HPDE6-E6E7 (cell line): ENCODE measurements around the gene ARSG.

ENCODE experiments used
- DNase-seq: peaks from one replicate; pipeline ENCODE4 v3.0.0; 2011; ENCODE audit warnings: missing footprints; ENCODE audit errors: extremely low spot score

Gene ARSG

GRCh38 chr17:68377771-68378267, 86.5 kb downstream of the ARSG start:
- no peak for DNase-seq

- DNase-seq, result no peak
Measured at GRCh38 chr17:68378268-68379176, 87.2 kb downstream of the ARSG start.

- no peak for DNase-seq
Measured at GRCh38 chr17:68379177-68379510, 87.8 kb downstream of the ARSG start.

- DNase-seq, result no peak
Measured at GRCh38 chr17:68379692-68380677, 88.7 kb downstream of the ARSG start.

- DNase-seq, result peak; percentile 55
Measured at GRCh38 chr17:68381076-68381900, 90.0 kb downstream of the ARSG start.

GRCh38 chr17:68382582-68383085, 91.3 kb downstream of the ARSG start:
- DNase-seq, result no peak

GRCh38 chr17:68383120-68383442, 91.8 kb downstream of the ARSG start:
- no peak for DNase-seq

GRCh38 chr17:68383443-68384321, 92.4 kb downstream of the ARSG start:
- DNase-seq, result no peak

- no peak for DNase-seq
Measured at GRCh38 chr17:68384471-68384870, 93.2 kb downstream of the ARSG start.

- no peak for DNase-seq
Measured at GRCh38 chr17:68384941-68385340, 93.6 kb downstream of the ARSG start.

GRCh38 chr17:68385490-68386215, 94.4 kb downstream of the ARSG start:
- DNase-seq, result no peak

GRCh38 chr17:68387435-68388218, 96.3 kb downstream of the ARSG start:
- no peak for DNase-seq

- no peak for DNase-seq
Measured at GRCh38 chr17:68389041-68389440, 97.7 kb downstream of the ARSG start.

- no peak for DNase-seq
Measured at GRCh38 chr17:68390888-68391545, 99.7 kb downstream of the ARSG start.

- DNase-seq, result no peak
Measured at GRCh38 chr17:68391561-68392268, 100.4 kb downstream of the ARSG start.

GRCh38 chr17:68394608-68395331, 103.5 kb downstream of the ARSG start:
- DNase-seq, result no peak
